ENCODE data around the gene RIT2.

- TF ChIP-seq TCF12 (IDR thresholded peaks at IDR 0.05; ENCODE audit: low read depth) (no peak), RAD21 (IDR thresholded peaks at IDR 0.05; ENCODE audit: low read depth) (no peak), CEBPB (IDR thresholded peaks at IDR 0.05) (no peak), EP300 (IDR thresholded peaks at IDR 0.05; ENCODE audit: borderline replicate concordance) (no peak), YY1 (IDR thresholded peaks at IDR 0.05; ENCODE audit: low read depth) (no peak), CREB1 (IDR thresholded peaks at IDR 0.05; ENCODE audit: low read depth) (no peak), REST (IDR thresholded peaks at IDR 0.05; ENCODE audit: low read depth) (no peak), TAF1 (IDR thresholded peaks at IDR 0.05; ENCODE audit: low read depth) (no peak), MAX (IDR thresholded peaks at IDR 0.05) (no peak), ZBTB7A (IDR thresholded peaks at IDR 0.05; ENCODE audit: low read depth) (no peak), FOXM1 (IDR thresholded peaks at IDR 0.05; ENCODE audit: borderline replicate concordance, low read depth) (no peak), USF1 (IDR thresholded peaks at IDR 0.05) (no peak), NFIC (IDR thresholded peaks at IDR 0.05) (no peak)
Measured at GRCh38 chr18:42936289-42936688, 179.2 kb downstream of the RIT2 start.
